Measurements from ENCODE around the gene ORMDL2.

DNA sequence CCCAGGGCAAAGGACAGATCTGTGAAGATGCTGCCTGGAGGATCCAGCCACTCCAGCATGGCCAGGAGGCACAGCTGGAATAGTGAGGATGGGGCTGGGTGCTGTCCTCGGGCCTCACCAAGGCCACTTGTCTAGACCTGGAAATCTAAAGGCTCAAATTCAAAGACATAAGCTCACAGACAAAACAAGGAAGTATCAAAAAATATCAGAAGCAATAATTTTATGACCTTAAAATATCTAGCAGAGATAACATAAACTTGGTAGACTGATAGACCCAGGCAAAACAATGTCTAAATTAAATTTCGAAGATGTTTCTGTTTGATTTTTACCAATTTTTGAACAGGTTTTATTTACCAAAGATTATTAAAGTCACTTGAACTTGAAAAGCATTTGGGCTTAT, 47.5 kb downstream of the ORMDL2 start:
- TF ChIP-seq, protein P1, sequence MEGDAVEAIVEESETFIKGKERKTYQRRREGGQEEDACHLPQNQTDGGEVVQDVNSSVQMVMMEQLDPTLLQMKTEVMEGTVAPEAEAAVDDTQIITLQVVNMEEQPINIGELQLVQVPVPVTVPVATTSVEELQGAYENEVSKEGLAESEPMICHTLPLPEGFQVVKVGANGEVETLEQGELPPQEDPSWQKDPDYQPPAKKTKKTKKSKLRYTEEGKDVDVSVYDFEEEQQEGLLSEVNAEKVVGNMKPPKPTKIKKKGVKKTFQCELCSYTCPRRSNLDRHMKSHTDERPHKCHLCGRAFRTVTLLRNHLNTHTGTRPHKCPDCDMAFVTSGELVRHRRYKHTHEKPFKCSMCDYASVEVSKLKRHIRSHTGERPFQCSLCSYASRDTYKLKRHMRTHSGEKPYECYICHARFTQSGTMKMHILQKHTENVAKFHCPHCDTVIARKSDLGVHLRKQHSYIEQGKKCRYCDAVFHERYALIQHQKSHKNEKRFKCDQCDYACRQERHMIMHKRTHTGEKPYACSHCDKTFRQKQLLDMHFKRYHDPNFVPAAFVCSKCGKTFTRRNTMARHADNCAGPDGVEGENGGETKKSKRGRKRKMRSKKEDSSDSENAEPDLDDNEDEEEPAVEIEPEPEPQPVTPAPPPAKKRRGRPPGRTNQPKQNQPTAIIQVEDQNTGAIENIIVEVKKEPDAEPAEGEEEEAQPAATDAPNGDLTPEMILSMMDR (IDR thresholded peaks at IDR 0.05), result no peak
- TF ChIP-seq ZFX (IDR thresholded peaks at IDR 0.05; ENCODE audit: borderline replicate concordance), result no peak
